Endothelial cell of umbilical vein (primary cell): ENCODE measurements around the gene NLGN1. TPM values are rescaled to one million over a fixed set of nuclear protein-coding genes. Genes with fewer than 3 reads are reported as not detected.

ENCODE experiments used
- BruUV-seq: library from RNA; stranded (reverse); fragments of 400-500 nt; replicated peaks from 2 replicates; lab custom pipeline; 2021; lab: Mats Ljungman, UMichigan
- CTCF ChIA-PET: fragments of 300-600, 350-600 bp; sonication (Branson Sonifier 250); formaldehyde crosslinking; loops from one replicate; lab custom pipeline; 2021; ENCODE audit warnings: antibody characterized with exemption, inconsistent platforms; lab: Charles Lee
- POLR2A ChIA-PET: fragments of 300-600, 350-600 bp; sonication (Branson Sonifier 250); formaldehyde crosslinking; loops from one replicate; lab custom pipeline; 2021; ENCODE audit warnings: antibody characterized with exemption, inconsistent platforms; lab: Charles Lee
- DNase-seq: peaks from one replicate; pipeline ENCODE4 v3.0.0-alpha.2; 2011; ENCODE audit warnings: low read depth, low spot score
- FAIRE-seq: peaks from 2 replicates; lab custom pipeline; 2011; peaks lifted over from hg19 to GRCh38; lab: Jason Lieb, UNC
- H2AFZ ChIP-seq: 2 replicates; pipeline ENCODE4 v1.6.0; 2012; ENCODE audit warnings: low read depth, low read length, control low read depth, inconsistent platforms
- H3K27ac ChIP-seq: 2 replicates; pipeline ENCODE4 v1.5.1; 2011; ENCODE audit warnings: low read depth, mild to moderate bottlenecking, control low read depth, low read length, moderate library complexity; ENCODE audit not compliant: insufficient read depth
- H3K27me3 ChIP-seq, 2 experiments: 2 replicates each; pipeline versions ENCODE4 v1.6.0 to v1.6.1; 2011; ENCODE audit warnings: low read length in 2 of 2, mixed read lengths in 1 of 2; ENCODE audit not compliant: control insufficient read depth in 2 of 2, insufficient read depth in 2 of 2
- H3K36me3 ChIP-seq, 2 experiments: 2 replicates in 1 of 2; 3 replicates in 1 of 2; pipeline ENCODE4 v1.5.1; 2011; ENCODE audit warnings: low read length in 2 of 2, mild to moderate bottlenecking in 1 of 2, moderate library complexity in 1 of 2; ENCODE audit not compliant: control insufficient read depth in 2 of 2, insufficient read depth in 2 of 2; ENCODE audit errors: extremely low read depth in 1 of 2
- H3K4me1 ChIP-seq: 3 replicates; pipeline ENCODE4 v1.5.1; 2011; ENCODE audit warnings: mild to moderate bottlenecking, low read length; ENCODE audit not compliant: control insufficient read depth, insufficient read depth; ENCODE audit errors: extremely low read depth
- H3K4me2 ChIP-seq: 2 replicates; pipeline ENCODE4 v1.6.1; 2011; ENCODE audit warnings: low read length, control low read depth, mixed read lengths; ENCODE audit not compliant: insufficient read depth
- H3K4me3 ChIP-seq, 3 experiments: fragments of 200-600 bp in 1 of 3; sonication (generic), shearing (Covaris generic) in 1 of 3; replicated peaks in 1 of 3; 2 replicates each; pipeline ENCODE4 v1.5.1; 2011 to 2016; ENCODE audit warnings: control low read depth in 3 of 3, low read length in 3 of 3, mild to moderate bottlenecking in 2 of 3, inconsistent platforms in 1 of 3, low read depth in 1 of 3, moderate library complexity in 1 of 3; ENCODE audit not compliant: insufficient read depth in 1 of 3
- H3K79me2 ChIP-seq: 2 replicates; pipeline ENCODE4 v1.6.0; 2012; ENCODE audit warnings: low read length, inconsistent platforms; ENCODE audit not compliant: control insufficient read depth, insufficient read depth
- H3K9ac ChIP-seq: replicated peaks from 2 replicates; pipeline ENCODE3; 2011; ENCODE audit warnings: low read length, control low read depth; ENCODE audit not compliant: insufficient read depth; ENCODE audit errors: extremely low read depth
- H3K9me1 ChIP-seq: replicated peaks from 3 replicates; pipeline ENCODE4 v1.6.0; 2011; ENCODE audit warnings: mild to moderate bottlenecking, low read length; ENCODE audit not compliant: control insufficient read depth, insufficient read depth; ENCODE audit errors: extremely low read depth
- H3K9me3 ChIP-seq: replicated peaks from 2 replicates; pipeline ENCODE4 v1.5.1; 2012; ENCODE audit warnings: low read length, inconsistent platforms; ENCODE audit not compliant: control insufficient read depth, insufficient read depth
- H4K20me1 ChIP-seq: replicated peaks from 2 replicates; pipeline ENCODE3; 2011; ENCODE audit warnings: mild to moderate bottlenecking, low read length; ENCODE audit not compliant: control insufficient read depth, insufficient read depth; ENCODE audit errors: extremely low read depth
- EZH2 ChIP-seq: IDR thresholded peaks from 2 replicates; pipeline ENCODE4 v1.6.1; 2012; ENCODE audit warnings: borderline replicate concordance, low read depth, mild to moderate bottlenecking, moderate library complexity, low read length, inconsistent platforms; ENCODE audit not compliant: severe bottlenecking
- FOS ChIP-seq: IDR thresholded peaks from 2 replicates; pipeline ENCODE4 v1.6.1; 2011; ENCODE audit warnings: mild to moderate bottlenecking, low read length, moderate library complexity, borderline replicate concordance; ENCODE audit not compliant: insufficient read depth
- GATA2 ChIP-seq: IDR thresholded peaks from 2 replicates; pipeline ENCODE4 v1.7.0; 2011; ENCODE audit warnings: low read depth, mild to moderate bottlenecking, moderate library complexity, mixed read lengths, low read length; ENCODE audit not compliant: insufficient read length, insufficient read depth
- JUN ChIP-seq: IDR thresholded peaks from 2 replicates; pipeline ENCODE4 v1.6.1; 2011; ENCODE audit warnings: borderline replicate concordance, low read depth; ENCODE audit not compliant: insufficient read length, insufficient read depth
- MYC ChIP-seq: IDR thresholded peaks from one replicate; pipeline ENCODE4 v1.6.1; 2011; ENCODE audit warnings: mild to moderate bottlenecking, low read depth, low read length
- POLR2A ChIP-seq: IDR thresholded peaks from 2 replicates; pipeline ENCODE4 v1.6.1; 2012; ENCODE audit warnings: low read depth, mild to moderate bottlenecking, control low read depth, low read length
- POLR2AphosphoS5 ChIP-seq: IDR thresholded peaks from 2 replicates; pipeline ENCODE4 v1.6.1; 2012; ENCODE audit warnings: low read depth, mild to moderate bottlenecking, control low read depth, low read length, moderate library complexity; ENCODE audit not compliant: insufficient read depth
- dilution Hi-C: fragments of 300-500 bp; cut with MboI; formaldehyde crosslinking; loops from one replicate; pipeline ENCODE4 v1.15.0; 2019; ENCODE audit warnings: low sequenced_read_pairs; ENCODE audit not compliant: extremely low pct_ligation_motif_present
- intact Hi-C: fragments of 100-400 bp; cut with micrococcal nuclease; formaldehyde crosslinking; loops from one replicate; pipeline ENCODE4 v1.10.0; 2022
- polyA plus RNA-seq, 4 experiments: library from polyadenylated mRNA; depleted of rRNA in 3 of 4; stranded (reverse) in 3 of 4; unstranded in 1 of 4; fragments of >200 nt; gene quantifications; 2 replicates each; pipeline versions ENCODE4 v1.2.1 to v1.2.3, GENCODE V29; 2011 to 2012; ENCODE audit warnings: missing spikeins in 1 of 4
- total RNA-seq: library from RNA; stranded (reverse); gene quantifications from 2 replicates; pipeline ENCODE4 v1.2.3, GENCODE V29; 2021
- TF ChIP-seq, protein P1 (sequence below): IDR thresholded peaks from 2 replicates; pipeline ENCODE4 v1.6.1; 2011; ENCODE audit not compliant: insufficient read depth, insufficient read length
- TF ChIP-seq, protein P2 (sequence below), 2 donors: IDR thresholded peaks; 1 replicate in 1 of 2; 2 replicates in 1 of 2; pipeline ENCODE4 v1.5.1; 2011; ENCODE audit warnings: low read length in 2 of 2, mild to moderate bottlenecking in 2 of 2, moderate library complexity in 2 of 2, control low read depth in 1 of 2, inconsistent platforms in 1 of 2, low read depth in 1 of 2; ENCODE audit not compliant: insufficient read depth in 1 of 2; ENCODE audit errors: extremely low read depth in 1 of 2

NLGN1 gene
- total and polyA plus RNA-seq, 2 donors (not counting 3 experiments of a cell fraction or from before 2014, with no cell fraction given): 7.9 to 16.3 TPM

DNA sequence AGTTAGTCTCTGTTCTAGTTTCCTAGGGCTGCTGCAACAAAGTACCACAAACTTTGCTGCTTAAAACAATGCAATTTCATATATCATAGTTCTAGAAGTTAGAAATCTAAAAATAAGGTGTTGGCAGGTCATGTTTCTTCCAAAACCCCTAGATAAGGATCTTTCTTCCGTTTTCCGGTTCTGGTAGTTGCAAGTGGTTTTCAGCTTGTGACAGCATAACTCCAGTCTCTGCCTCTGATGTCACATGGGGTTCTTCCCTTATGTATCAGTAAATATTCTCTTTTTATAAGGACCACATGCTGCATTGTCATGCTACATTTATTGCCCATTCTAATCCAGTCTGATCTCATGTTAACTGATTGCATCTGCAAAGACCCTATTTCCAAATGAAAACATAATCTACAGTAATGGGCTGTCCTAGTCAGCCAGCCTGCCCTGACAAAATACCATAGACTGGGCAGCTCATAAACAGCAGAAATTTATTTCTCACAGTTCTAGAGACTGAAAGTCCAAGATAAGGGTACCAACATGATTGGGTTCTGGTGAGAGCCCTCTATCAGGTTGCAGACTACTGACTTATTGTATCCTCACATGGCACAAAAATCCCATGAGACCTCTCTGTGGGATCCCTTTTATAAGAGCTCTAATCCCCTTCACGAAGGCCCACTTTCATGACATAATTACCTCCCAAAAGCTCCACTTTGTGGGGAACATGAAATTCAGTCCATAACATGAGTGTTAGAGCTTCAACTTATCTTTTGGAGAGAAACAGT is 819.6 kb downstream of the NLGN1 start:
- intact Hi-C loops: no loop called here
- CTCF ChIA-PET: interaction anchor here (1.3 kb wide), 1 partner anchor 17 kb away, joined by 3 read pairs; no protein-coding TSS in a partner anchor
- no peaks in the 10 kb centered on the region for H3K27me3 ChIP-seq
- FAIRE-seq (no peak), DNase-seq (no peak)
- no peak overlapping the region for H3K4me2 ChIP-seq
- no peaks in the 10 kb centered on the region for H3K9me3 ChIP-seq
- dilution Hi-C loops: no loop called here
- no peak overlapping the region for H2AFZ ChIP-seq
- H3K9ac ChIP-seq: no peak overlapping the region
- TF ChIP-seq, protein P1, sequence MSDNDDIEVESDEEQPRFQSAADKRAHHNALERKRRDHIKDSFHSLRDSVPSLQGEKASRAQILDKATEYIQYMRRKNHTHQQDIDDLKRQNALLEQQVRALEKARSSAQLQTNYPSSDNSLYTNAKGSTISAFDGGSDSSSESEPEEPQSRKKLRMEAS: no peak
- TF ChIP-seq MYC (no peak), JUN (no peak), EZH2 (no peak), POLR2A (no peak), GATA2 (no peak), POLR2AphosphoS5 (no peak), FOS (no peak)
- TF ChIP-seq, protein P2, sequence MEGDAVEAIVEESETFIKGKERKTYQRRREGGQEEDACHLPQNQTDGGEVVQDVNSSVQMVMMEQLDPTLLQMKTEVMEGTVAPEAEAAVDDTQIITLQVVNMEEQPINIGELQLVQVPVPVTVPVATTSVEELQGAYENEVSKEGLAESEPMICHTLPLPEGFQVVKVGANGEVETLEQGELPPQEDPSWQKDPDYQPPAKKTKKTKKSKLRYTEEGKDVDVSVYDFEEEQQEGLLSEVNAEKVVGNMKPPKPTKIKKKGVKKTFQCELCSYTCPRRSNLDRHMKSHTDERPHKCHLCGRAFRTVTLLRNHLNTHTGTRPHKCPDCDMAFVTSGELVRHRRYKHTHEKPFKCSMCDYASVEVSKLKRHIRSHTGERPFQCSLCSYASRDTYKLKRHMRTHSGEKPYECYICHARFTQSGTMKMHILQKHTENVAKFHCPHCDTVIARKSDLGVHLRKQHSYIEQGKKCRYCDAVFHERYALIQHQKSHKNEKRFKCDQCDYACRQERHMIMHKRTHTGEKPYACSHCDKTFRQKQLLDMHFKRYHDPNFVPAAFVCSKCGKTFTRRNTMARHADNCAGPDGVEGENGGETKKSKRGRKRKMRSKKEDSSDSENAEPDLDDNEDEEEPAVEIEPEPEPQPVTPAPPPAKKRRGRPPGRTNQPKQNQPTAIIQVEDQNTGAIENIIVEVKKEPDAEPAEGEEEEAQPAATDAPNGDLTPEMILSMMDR (IDR thresholded peaks at IDR 0.05; ENCODE audit: extremely low read depth in 1 of 2, insufficient read depth in 1 of 2, low read depth in 1 of 2, low read length in 2 of 2): no peak
- no peaks in the 10 kb centered on the region for H4K20me1 ChIP-seq
- no peak overlapping the region for H3K27ac ChIP-seq
- no peaks in the 10 kb centered on the region for H3K4me1 ChIP-seq
- H3K9me1 ChIP-seq: no peaks in the 10 kb centered on the region
- POLR2A ChIA-PET: no interaction called here
- H3K36me3 ChIP-seq: no peaks in the 10 kb centered on the region
- no TSS peak for BruUV-seq
- no peak overlapping the region for H3K4me3 ChIP-seq
- H3K79me2 ChIP-seq: no peaks in the 10 kb centered on the region
